Prostate gland (tissue), 2 donors: ENCODE results near the gene FGF12.

ENCODE experiments used
- POLR2A ChIP-seq: fragments of 450-650 bp; IDR thresholded peaks from one replicate; pipeline ENCODE4 v1.6.1; 2016; ENCODE audit warnings: antibody characterized with exemption, mild to moderate bottlenecking
- POLR2AphosphoS5 ChIP-seq: sonication (generic); formaldehyde crosslinking; IDR thresholded peaks from one replicate; pipeline ENCODE4 v1.6.1; 2017; ENCODE audit warnings: antibody characterized with exemption
- TF ChIP-seq, protein P1 (sequence below), 4 experiments: fragments of 200-600 bp in 2 of 4; fragments of 450-650 bp in 2 of 4; sonication (generic) in 2 of 4; IDR thresholded peaks; 1 replicate in 3 of 4; 2 replicates in 1 of 4; pipeline ENCODE4 v1.5.1; 2016 to 2019; ENCODE audit warnings: antibody characterized with exemption in 4 of 4, mild to moderate bottlenecking in 2 of 4, moderate library complexity in 2 of 4

DNA sequence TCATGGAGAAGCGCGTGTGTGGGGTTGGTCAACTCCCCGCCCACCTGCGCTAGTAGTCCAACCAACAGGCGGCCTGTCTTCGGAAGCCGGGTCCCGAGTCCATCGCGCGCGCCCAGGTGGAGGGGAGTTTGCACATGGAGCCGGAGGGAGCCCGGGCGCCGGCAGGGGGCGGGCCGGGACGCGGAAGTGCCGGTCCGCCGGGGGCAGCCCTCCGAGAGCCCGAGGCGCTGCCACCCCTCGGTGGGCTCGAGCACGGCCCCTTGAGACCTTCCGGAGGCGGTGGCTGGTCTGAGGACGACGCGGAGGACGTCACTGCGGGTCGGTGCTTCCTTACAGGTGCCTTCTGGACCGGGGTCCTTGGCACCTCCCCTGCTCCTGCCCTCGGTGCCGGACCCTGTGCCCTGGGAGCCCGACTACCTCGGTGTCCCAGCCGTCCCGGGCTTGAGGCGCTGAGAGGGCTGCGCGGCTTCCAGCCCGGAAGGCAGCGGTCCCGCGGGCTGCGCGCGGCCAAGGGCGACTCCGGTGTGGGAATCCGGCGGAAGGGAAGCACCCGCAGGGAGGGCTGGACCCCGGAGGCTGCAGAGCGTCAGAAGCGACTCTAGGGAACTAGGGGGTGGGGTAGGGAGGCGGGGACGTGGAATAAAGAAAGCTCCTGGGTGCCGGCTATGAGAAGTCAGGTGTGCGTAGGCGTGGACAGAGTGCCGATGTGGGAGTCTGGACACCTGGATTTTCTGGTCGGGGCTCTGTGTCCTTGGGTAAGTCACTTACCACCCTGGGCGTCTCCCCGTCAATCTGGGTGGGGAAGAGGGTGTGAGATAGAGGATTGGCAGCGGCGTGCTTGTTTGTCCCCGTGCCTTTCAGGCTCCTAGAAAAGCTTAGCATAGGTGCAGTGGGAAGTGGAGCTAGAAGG, 212.3 kb downstream of the FGF12 start:
- TF ChIP-seq, protein P1, sequence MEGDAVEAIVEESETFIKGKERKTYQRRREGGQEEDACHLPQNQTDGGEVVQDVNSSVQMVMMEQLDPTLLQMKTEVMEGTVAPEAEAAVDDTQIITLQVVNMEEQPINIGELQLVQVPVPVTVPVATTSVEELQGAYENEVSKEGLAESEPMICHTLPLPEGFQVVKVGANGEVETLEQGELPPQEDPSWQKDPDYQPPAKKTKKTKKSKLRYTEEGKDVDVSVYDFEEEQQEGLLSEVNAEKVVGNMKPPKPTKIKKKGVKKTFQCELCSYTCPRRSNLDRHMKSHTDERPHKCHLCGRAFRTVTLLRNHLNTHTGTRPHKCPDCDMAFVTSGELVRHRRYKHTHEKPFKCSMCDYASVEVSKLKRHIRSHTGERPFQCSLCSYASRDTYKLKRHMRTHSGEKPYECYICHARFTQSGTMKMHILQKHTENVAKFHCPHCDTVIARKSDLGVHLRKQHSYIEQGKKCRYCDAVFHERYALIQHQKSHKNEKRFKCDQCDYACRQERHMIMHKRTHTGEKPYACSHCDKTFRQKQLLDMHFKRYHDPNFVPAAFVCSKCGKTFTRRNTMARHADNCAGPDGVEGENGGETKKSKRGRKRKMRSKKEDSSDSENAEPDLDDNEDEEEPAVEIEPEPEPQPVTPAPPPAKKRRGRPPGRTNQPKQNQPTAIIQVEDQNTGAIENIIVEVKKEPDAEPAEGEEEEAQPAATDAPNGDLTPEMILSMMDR (IDR thresholded peaks at IDR 0.05): peak in 1 of 4 experiments; percentile 14
- TF ChIP-seq POLR2A (no peak), POLR2AphosphoS5 (no peak)
